Measurements from ENCODE around the gene SLC2A4RG.

- TF ChIP-seq CTCF (IDR thresholded peaks at IDR 0.05; ENCODE audit: poor library complexity) (no peak), EZH2 (IDR thresholded peaks at IDR 0.05; ENCODE audit: borderline replicate concordance) (no peak), EZH2phosphoT487 (IDR thresholded peaks at IDR 0.05; ENCODE audit: low read depth, severe bottlenecking, unreplicated experiment) (no peak)
Measured at GRCh38 chr20:63733117-63733516, 6.5 kb upstream of the SLC2A4RG start.

Data from hepatocyte (in vitro differentiated cells).